Psoas muscle (tissue), 8 donors: ENCODE measurements around the gene SRSF9. TPM values are rescaled to one million over a fixed set of nuclear protein-coding genes. Genes with fewer than 3 reads are reported as not detected.

ENCODE experiments used
- ATAC-seq, 4 donors: fragments of 200-7000 bp; cut with Tn5 transposase; one replicate each; pipeline ENCODE4 v1.9.1; 2020; ENCODE audit warnings: moderate library complexity in 3 of 4, mild to moderate bottlenecking in 2 of 4
- DNase-seq, 2 donors: peaks; one replicate each; pipeline ENCODE4 v3.0.0-alpha.2; 2020
- H3K27ac ChIP-seq: fragments of 200-600 bp; one replicate; pipeline ENCODE4 v1.8.0; 2022
- H3K27me3 ChIP-seq, 3 donors: fragments of 200-600 bp in 1 of 3; one replicate each; pipeline versions ENCODE4 v1.6.1 to v1.8.0; 2013 to 2022; ENCODE audit warnings: low read length in 2 of 3, mild to moderate bottlenecking in 2 of 3, moderate library complexity in 1 of 3; ENCODE audit not compliant: insufficient read depth in 3 of 3
- H3K36me3 ChIP-seq, 2 donors: fragments of 200-600 bp in 1 of 2; one replicate each; pipeline versions ENCODE4 v1.6.1 to v1.8.0; 2013 to 2022; ENCODE audit warnings: low read depth in 1 of 2, mild to moderate bottlenecking in 1 of 2, moderate library complexity in 1 of 2; ENCODE audit not compliant: insufficient read depth in 1 of 2
- H3K4me1 ChIP-seq: fragments of 200-600 bp; one replicate; pipeline ENCODE4 v1.8.0; 2022
- H3K4me3 ChIP-seq: fragments of 200-600 bp; one replicate; pipeline ENCODE4 v1.8.0; 2022; ENCODE audit warnings: mild to moderate bottlenecking
- H3K9me3 ChIP-seq: fragments of 200-600 bp; one replicate; pipeline ENCODE4 v1.8.0; 2022
- CTCF ChIP-seq: fragments of 200-600 bp; IDR thresholded peaks from one replicate; pipeline ENCODE4 v1.8.0; 2022; ENCODE audit warnings: antibody characterized with exemption
- WGBS, 3 donors: extraction: QIAGEN DNeasy Blood & Tissue Kit; methylation state at CpG; one replicate each; pipeline versions ENCODE4 v1.1.6 to v1.1.7; 2013; 5-methylcytosine and 5-hydroxymethylcytosine counted together
- intact Hi-C, 2 donors: fragments of 100-400 bp; cut with DNase I; formaldehyde crosslinking; loops; one replicate each; pipeline versions ENCODE4 v1.11.0 to v1.14.2; 2022
- polyA plus RNA-seq, 3 donors: library from polyadenylated mRNA; stranded (reverse); fragments of 200-250 nt; gene quantifications; one replicate each; pipeline ENCODE4 v1.2.3, GENCODE V29; 2013
- total RNA-seq, 4 donors: library from RNA; stranded (reverse); fragmentation: NEBNext Ultra II Directional in 2 of 4; extraction: Animal tissue kit (Norgen Biotek cat#: 25700) in 2 of 4; gene quantifications; one replicate each; pipeline versions ENCODE4 v1.2.1 to v1.2.4, GENCODE V29; 2021 to 2023
- donor health status: healthy with polysubstance abuse.
- donor health status: DM: no; HTN: no; CAD: no; lungs with moderate emphysema.
- donor health status: Bipolar disorder and iron deficiency.
- donor health status: healthy.
- donor health status: DM: yes; HTN: yes; CAD: no.
- donor health status: DM: no; HTN: no; CAD: no.
- donor health status: DM: no; HTN: no; CAD: no.
- donor health status: DM: yes; HTN: yes; CAD: no.

Gene SRSF9
- total and polyA plus RNA-seq, 7 donors: 24.9 to 53.8 (median 33.8) TPM

- H3K4me1 ChIP-seq: no peaks in the 10 kb centered on the region
- no peak overlapping the region for H3K4me3 ChIP-seq
- DNase-seq (no peak), ATAC-seq (no peak)
- WGBS, 3 donors: 87 to 100% (median 100%) methylated on average over 1 of the region's 1 CpG
- no peaks in the 10 kb centered on the region for H3K27me3 ChIP-seq
- TF ChIP-seq CTCF: no peak
- intact Hi-C loops: no loop called here
- peaks cover 2 to 3% of the 10 kb centered on the region in 2 donors for H3K36me3 ChIP-seq
- no peaks in the 10 kb centered on the region for H3K9me3 ChIP-seq
- H3K27ac ChIP-seq: no peak overlapping the region
These were observed 14.1 kb upstream of the SRSF9 start for GRCh38 chr12:120483621-120484020.

GRCh38 chr12:120481022-120481767 is 11.6 kb upstream of the SRSF9 start:
- Histone ChIP-seq H3K27me3 (no peaks in the 10 kb centered on the region), H3K36me3 (no peaks in the 10 kb centered on the region), H3K4me3 (no peak overlapping the region), H3K9me3 (no peaks in the 10 kb centered on the region), H3K27ac (no peak overlapping the region), H3K4me1 (no peaks in the 10 kb centered on the region)
- ATAC-seq (no peak), DNase-seq (no peak)
- WGBS, 3 donors: 94 to 97% (median 96%) methylated on average over 9 of the region's 9 CpGs
- intact Hi-C loops: no loop called here
- TF ChIP-seq CTCF: no peak

- WGBS, 3 donors: 58 to 80% (median 80%) methylated on average over 1 of the region's 1 CpG
- ATAC-seq (no peak), DNase-seq (no peak)
- TF ChIP-seq CTCF: no peak
- H3K4me3 ChIP-seq: no peak overlapping the region
- no peaks in the 10 kb centered on the region for H3K9me3 ChIP-seq
- H3K27ac ChIP-seq: no peak overlapping the region
- no peaks in the 10 kb centered on the region for H3K36me3 ChIP-seq
- no peaks in the 10 kb centered on the region for H3K27me3 ChIP-seq
- no peaks in the 10 kb centered on the region for H3K4me1 ChIP-seq
- intact Hi-C loops: no loop called here
These were observed 10.7 kb upstream of the SRSF9 start for GRCh38 chr12:120480211-120480610.

GRCh38 chr12:120479458-120479857 is 9.9 kb upstream of the SRSF9 start:
- intact Hi-C loops: no loop called here
- Histone ChIP-seq H3K27me3 (no peaks in the 10 kb centered on the region), H3K27ac (no peak overlapping the region), H3K4me1 (no peaks in the 10 kb centered on the region), H3K4me3 (no peak overlapping the region), H3K36me3 (no peaks in the 10 kb centered on the region), H3K9me3 (no peaks in the 10 kb centered on the region)
- ATAC-seq: no peak
- 85 to 93% (median 92%) methylated on average over 1 of the region's 1 CpG for WGBS, 3 donors
- DNase-seq: no peak
- no peak for TF ChIP-seq CTCF

- no peak overlapping the region for H3K27ac ChIP-seq
- intact Hi-C loops: no loop called here
- 96 to 100% (median 97%) methylated on average over 1 of the region's 1 CpG for WGBS, 3 donors
- TF ChIP-seq CTCF: no peak
- H3K9me3 ChIP-seq: no peaks in the 10 kb centered on the region
- H3K27me3 ChIP-seq: no peaks in the 10 kb centered on the region
- no peak for ATAC-seq
- no peaks in the 10 kb centered on the region for H3K36me3 ChIP-seq
- no peak for DNase-seq
- no peak overlapping the region for H3K4me3 ChIP-seq
- peaks cover 3% of the 10 kb centered on the region for H3K4me1 ChIP-seq
These were observed 6.1 kb upstream of the SRSF9 start for GRCh38 chr12:120475643-120476042.
